MM.1S (cell line): Measurements from ENCODE around the gene GRB10.

Experiments
- DNase-seq: peaks from one replicate; pipeline ENCODE4 v3.0.0-alpha.2; 2015
- H2AFZ ChIP-seq: fragments of 300-600 bp; sonication (generic); 2 replicates; pipeline ENCODE4 v1.6.0; 2016; ENCODE audit warnings: antibody characterized with exemption, low read length
- H3F3A ChIP-seq: fragments of 300-600 bp; sonication (generic); 2 replicates; pipeline ENCODE4 v1.6.1; 2016; ENCODE audit warnings: mild to moderate bottlenecking, antibody characterized with exemption, low read length, moderate library complexity, mixed read lengths; ENCODE audit not compliant: insufficient read depth
- H3K27ac ChIP-seq: fragments of 300-600 bp; sonication (generic); 2 replicates; pipeline ENCODE4 v1.5.1; 2016; ENCODE audit warnings: mild to moderate bottlenecking, low read length
- H3K27me3 ChIP-seq: fragments of 300-600 bp; sonication (generic); replicated peaks from 2 replicates; pipeline ENCODE4 v1.6.0; 2016; ENCODE audit warnings: low read length; ENCODE audit not compliant: insufficient read depth
- H3K36me3 ChIP-seq: fragments of 300-600 bp; sonication (generic); replicated peaks from 2 replicates; pipeline ENCODE4 v1.6.1; 2016; ENCODE audit warnings: mild to moderate bottlenecking, low read length, mixed read lengths; ENCODE audit not compliant: insufficient read depth
- H3K4me1 ChIP-seq: fragments of 300-600 bp; sonication (generic); 2 replicates; pipeline ENCODE4 v1.6.1; 2016; ENCODE audit warnings: low read length, mixed read lengths
- H3K4me2 ChIP-seq: fragments of 300-600 bp; sonication (generic); 2 replicates; pipeline ENCODE4 v1.6.0; 2016; ENCODE audit warnings: low read depth, low read length
- H3K4me3 ChIP-seq: fragments of 300-600 bp; sonication (generic); 2 replicates; pipeline ENCODE4 v1.5.1; 2016; ENCODE audit warnings: low read length, mixed read lengths
- H3K79me2 ChIP-seq: fragments of 300-600 bp; sonication (generic); 2 replicates; pipeline ENCODE4 v1.6.1; 2016; ENCODE audit warnings: mixed run types, low read length, mixed read lengths
- H3K9ac ChIP-seq: fragments of 300-600 bp; sonication (generic); 2 replicates; pipeline ENCODE4 v1.6.1; 2016; ENCODE audit warnings: low read length, mixed read lengths
- H3K9me2 ChIP-seq: fragments of 300-600 bp; sonication (generic); replicated peaks from 2 replicates; pipeline ENCODE4 v1.6.1; 2016; ENCODE audit warnings: mild to moderate bottlenecking, low read length, mixed read lengths; ENCODE audit not compliant: insufficient read depth
- H3K9me3 ChIP-seq: fragments of 300-600 bp; sonication (generic); replicated peaks from 2 replicates; pipeline ENCODE4 v1.6.1; 2016; ENCODE audit warnings: mild to moderate bottlenecking, low read length, mixed read lengths; ENCODE audit not compliant: insufficient read depth
- H4K20me1 ChIP-seq: fragments of 300-600 bp; sonication (generic); 2 replicates; pipeline ENCODE4 v1.6.1; 2016; ENCODE audit warnings: mild to moderate bottlenecking, low read length, moderate library complexity, mixed read lengths; ENCODE audit not compliant: insufficient read depth
- CTCF ChIP-seq: fragments of 300-600 bp; sonication (generic); IDR thresholded peaks from 2 replicates; pipeline ENCODE4 v1.5.1; 2016; ENCODE audit warnings: antibody characterized with exemption, low read length, mixed read lengths
- EZH2 ChIP-seq: fragments of 300-600 bp; sonication (generic); optimal IDR thresholded peaks from 2 replicates; pipeline ENCODE3; 2017; ENCODE audit warnings: low read depth, mild to moderate bottlenecking, antibody characterized with exemption, low read length, mixed read lengths
- EZH2phosphoT487 ChIP-seq: fragments of 300-600 bp; sonication (generic); IDR thresholded peaks from 2 replicates; pipeline ENCODE4 v1.6.1; 2018; ENCODE audit warnings: antibody characterized with exemption, low read length

GRB10 gene

DNA sequence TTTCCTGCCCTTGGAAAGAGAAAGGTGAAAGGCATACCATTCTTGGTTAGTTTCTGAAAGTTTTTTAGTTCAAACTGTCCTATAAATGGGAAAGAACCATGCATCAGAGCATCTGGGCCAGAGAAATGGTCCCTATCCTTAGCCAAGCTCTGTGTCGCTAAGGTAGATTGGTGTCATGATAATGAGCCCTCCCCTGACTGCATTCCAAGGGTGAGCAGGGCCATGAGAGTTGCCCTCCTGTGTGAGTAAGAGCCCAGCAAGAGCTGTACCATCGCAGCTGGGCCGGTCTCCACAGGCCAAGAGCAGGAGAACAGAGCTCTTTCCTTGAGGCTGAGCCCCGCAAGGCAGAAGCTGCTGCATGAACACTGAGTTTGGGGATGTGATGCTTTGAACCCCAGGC is 30.3 kb downstream of the GRB10 start:
- no peaks in the 10 kb centered on the region for H4K20me1 ChIP-seq
- no peak overlapping the region for H3K4me2 ChIP-seq
- no peaks in the 10 kb centered on the region for H3K9me3 ChIP-seq
- TF ChIP-seq EZH2 (no peak), EZH2phosphoT487 (no peak), CTCF (no peak)
- no peaks in the 10 kb centered on the region for H3K36me3 ChIP-seq
- no peak overlapping the region for H3K4me3 ChIP-seq
- no peaks in the 10 kb centered on the region for H3K79me2 ChIP-seq
- DNase-seq, result no peak
- H3K9me2 ChIP-seq, result no peaks in the 10 kb centered on the region
- H3F3A ChIP-seq, result no peaks in the 10 kb centered on the region
- no peaks in the 10 kb centered on the region for H3K4me1 ChIP-seq
- H3K27me3 ChIP-seq, result no peaks in the 10 kb centered on the region
- no peak overlapping the region for H3K9ac ChIP-seq
- H3K27ac ChIP-seq, result no peak overlapping the region
- no peak overlapping the region for H2AFZ ChIP-seq

DNA sequence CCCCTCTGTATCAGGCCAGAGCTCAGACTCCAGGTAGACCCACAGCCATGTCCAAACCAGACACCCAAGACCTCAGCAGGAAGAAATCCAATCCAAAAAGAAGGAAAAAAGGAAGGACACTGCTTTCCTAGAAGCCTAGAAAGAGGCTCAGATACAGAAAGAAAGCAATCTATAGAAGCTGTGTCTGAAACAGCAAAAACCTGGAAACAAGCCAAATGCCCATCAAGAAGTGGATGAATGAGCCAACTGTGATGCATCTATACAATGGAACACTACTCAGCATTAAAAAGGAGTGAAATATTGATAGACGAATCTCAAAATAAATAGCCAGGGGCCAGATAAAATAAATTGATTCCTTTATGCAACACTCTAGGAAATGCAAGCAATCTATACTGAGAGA is 31.6 kb downstream of the GRB10 start:
- Histone ChIP-seq H3K4me2 (no peak overlapping the region), H4K20me1 (no peaks in the 10 kb centered on the region), H3K36me3 (no peaks in the 10 kb centered on the region), H3K27me3 (no peaks in the 10 kb centered on the region), H3K9me2 (no peaks in the 10 kb centered on the region), H3K4me3 (no peak overlapping the region), H3K9ac (no peak overlapping the region), H2AFZ (no peak overlapping the region), H3K27ac (no peak overlapping the region), H3F3A (no peaks in the 10 kb centered on the region), H3K79me2 (no peaks in the 10 kb centered on the region), H3K9me3 (no peaks in the 10 kb centered on the region), H3K4me1 (no peaks in the 10 kb centered on the region)
- no peak for DNase-seq
- TF ChIP-seq CTCF (no peak), EZH2phosphoT487 (no peak), EZH2 (no peak)

GRCh38 chr7:50749896-50750295 is 32.8 kb downstream of the GRB10 start:
- H3K27ac ChIP-seq, result no peak overlapping the region
- H3K4me2 ChIP-seq, result no peak overlapping the region
- H3K9me3 ChIP-seq, result no peaks in the 10 kb centered on the region; the same call in 1 of the 2 replicates
- H3K36me3 ChIP-seq, result no peaks in the 10 kb centered on the region
- no peak overlapping the region for H3K9ac ChIP-seq
- no peak overlapping the region for H3K4me3 ChIP-seq
- H2AFZ ChIP-seq, result no peak overlapping the region
- no peaks in the 10 kb centered on the region for H3K4me1 ChIP-seq
- H3K9me2 ChIP-seq, result no peaks in the 10 kb centered on the region
- H4K20me1 ChIP-seq, result no peaks in the 10 kb centered on the region
- TF ChIP-seq EZH2phosphoT487, result no peak
- TF ChIP-seq EZH2, result no peak
- TF ChIP-seq CTCF, result no peak
- no peaks in the 10 kb centered on the region for H3K79me2 ChIP-seq
- DNase-seq, result no peak
- no peaks in the 10 kb centered on the region for H3K27me3 ChIP-seq
- no peaks in the 10 kb centered on the region for H3F3A ChIP-seq
